Gastroesophageal sphincter (tissue), 4 donors: ENCODE measurements around the gene TMEM131L. TPM values are rescaled to one million over a fixed set of nuclear protein-coding genes. Genes with fewer than 3 reads are reported as not detected.

ENCODE experiments used
- ATAC-seq: fragments of 150-250 bp; one replicate; pipeline ENCODE4 v1.9.1; 2016; ENCODE audit warnings: mild to moderate bottlenecking, moderate library complexity
- H3K27ac ChIP-seq, 4 donors: fragments of 200-600 bp; sonication (generic) in 3 of 4; 1 replicate in 3 of 4; 2 replicates in 1 of 4; pipeline ENCODE4 v1.5.1; 2016 to 2019
- H3K27me3 ChIP-seq: fragments of 200-600 bp; sonication (generic); one replicate; pipeline ENCODE4 v1.5.1; 2019
- H3K36me3 ChIP-seq, 2 donors: fragments of 200-600 bp; sonication (generic); one replicate each; pipeline ENCODE4 v1.5.1; 2019; ENCODE audit warnings: control low read depth in 1 of 2
- H3K4me1 ChIP-seq, 3 donors: fragments of 200-600 bp; sonication (generic); 1 replicate in 2 of 3; 2 replicates in 1 of 3; pipeline ENCODE4 v1.5.1; 2016 to 2019; ENCODE audit warnings: control low read depth in 2 of 3
- H3K4me3 ChIP-seq, 2 donors: fragments of 200-600 bp; sonication (generic); one replicate each; pipeline ENCODE4 v1.5.1; 2019; ENCODE audit warnings: mild to moderate bottlenecking in 1 of 2, moderate library complexity in 1 of 2
- H3K9me3 ChIP-seq, 3 donors: fragments of 200-600 bp; sonication (generic); one replicate each; pipeline ENCODE4 v1.5.1; 2017 to 2019; ENCODE audit warnings: control low read depth in 2 of 3
- EP300 ChIP-seq: sonication (generic); formaldehyde crosslinking; IDR thresholded peaks from one replicate; pipeline ENCODE4 v1.6.1; 2017; ENCODE audit warnings: antibody characterized with exemption, mild to moderate bottlenecking
- POLR2A ChIP-seq, 2 donors: fragments of 450-650 bp; IDR thresholded peaks; one replicate each; pipeline ENCODE4 v1.6.1; 2017; ENCODE audit warnings: antibody characterized with exemption in 2 of 2, mild to moderate bottlenecking in 2 of 2, moderate library complexity in 1 of 2
- POLR2AphosphoS5 ChIP-seq: sonication (generic); formaldehyde crosslinking; IDR thresholded peaks from one replicate; pipeline ENCODE4 v1.6.1; 2017; ENCODE audit warnings: antibody characterized with exemption
- WGBS, 2 donors: methylation state at CpG; one replicate each; pipeline ENCODE4 v1.1.5; 2018; ENCODE audit warnings: low coverage in 1 of 2; 5-methylcytosine and 5-hydroxymethylcytosine counted together
- total RNA-seq, 4 donors: library from RNA; depleted of rRNA; stranded (reverse); fragments of >200 nt; gene quantifications; one replicate each; pipeline ENCODE4 v1.1.0, GENCODE V29; 2016
- TF ChIP-seq, protein P1 (sequence below), 4 experiments: fragments of 200-600 bp in 2 of 4; fragments of 450-650 bp in 2 of 4; sonication (generic) in 1 of 4; IDR thresholded peaks; one replicate each; pipeline ENCODE4 v1.5.1; 2017 to 2019; ENCODE audit warnings: antibody characterized with exemption in 4 of 4, mild to moderate bottlenecking in 2 of 4, moderate library complexity in 2 of 4

TMEM131L gene
- total RNA-seq, 4 donors from 2014 or later: 14.2 to 24.0 (median 18.4) TPM

- no peak overlapping the region for H3K27ac ChIP-seq
- WGBS, 2 donors: 68 to 69% methylated on average over 2 to 3 of the region's 3 CpGs
- H3K4me1 ChIP-seq: no peaks in the 10 kb centered on the region
- no peak for ATAC-seq
- no peak for TF ChIP-seq EP300
- TF ChIP-seq POLR2A (IDR thresholded peaks at IDR 0.05): no peak
- TF ChIP-seq POLR2AphosphoS5: no peak
- TF ChIP-seq, protein P1, sequence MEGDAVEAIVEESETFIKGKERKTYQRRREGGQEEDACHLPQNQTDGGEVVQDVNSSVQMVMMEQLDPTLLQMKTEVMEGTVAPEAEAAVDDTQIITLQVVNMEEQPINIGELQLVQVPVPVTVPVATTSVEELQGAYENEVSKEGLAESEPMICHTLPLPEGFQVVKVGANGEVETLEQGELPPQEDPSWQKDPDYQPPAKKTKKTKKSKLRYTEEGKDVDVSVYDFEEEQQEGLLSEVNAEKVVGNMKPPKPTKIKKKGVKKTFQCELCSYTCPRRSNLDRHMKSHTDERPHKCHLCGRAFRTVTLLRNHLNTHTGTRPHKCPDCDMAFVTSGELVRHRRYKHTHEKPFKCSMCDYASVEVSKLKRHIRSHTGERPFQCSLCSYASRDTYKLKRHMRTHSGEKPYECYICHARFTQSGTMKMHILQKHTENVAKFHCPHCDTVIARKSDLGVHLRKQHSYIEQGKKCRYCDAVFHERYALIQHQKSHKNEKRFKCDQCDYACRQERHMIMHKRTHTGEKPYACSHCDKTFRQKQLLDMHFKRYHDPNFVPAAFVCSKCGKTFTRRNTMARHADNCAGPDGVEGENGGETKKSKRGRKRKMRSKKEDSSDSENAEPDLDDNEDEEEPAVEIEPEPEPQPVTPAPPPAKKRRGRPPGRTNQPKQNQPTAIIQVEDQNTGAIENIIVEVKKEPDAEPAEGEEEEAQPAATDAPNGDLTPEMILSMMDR (IDR thresholded peaks at IDR 0.05): no peak
- no peaks in the 10 kb centered on the region for H3K27me3 ChIP-seq
- no peaks in the 10 kb centered on the region for H3K36me3 ChIP-seq
- no peaks in the 10 kb centered on the region for H3K9me3 ChIP-seq
- no peak overlapping the region for H3K4me3 ChIP-seq
Observed at GRCh38 chr4:153669838-153670237, 203.7 kb downstream of the TMEM131L start.

GRCh38 chr4:153676486-153676885 is 210.3 kb downstream of the TMEM131L start:
- Histone ChIP-seq H3K9me3 (peaks cover 0 to 8% (median 0%) of the 10 kb centered on the region in 3 donors), H3K36me3 (no peaks in the 10 kb centered on the region), H3K4me3 (no peak overlapping the region), H3K27ac (no peak overlapping the region), H3K4me1 (no peaks in the 10 kb centered on the region), H3K27me3 (no peaks in the 10 kb centered on the region)
- TF ChIP-seq POLR2A (IDR thresholded peaks at IDR 0.05) (no peak), POLR2AphosphoS5 (no peak), EP300 (no peak)
- TF ChIP-seq, protein P1 (IDR thresholded peaks at IDR 0.05): no peak
- 77 to 83% methylated on average over 3 to 5 of the region's 5 CpGs for WGBS, 2 donors
- ATAC-seq: no peak

- Histone ChIP-seq H3K36me3 (no peaks in the 10 kb centered on the region), H3K27me3 (no peaks in the 10 kb centered on the region), H3K27ac (no peak overlapping the region), H3K9me3 (peaks cover 0 to 8% (median 0%) of the 10 kb centered on the region in 3 donors), H3K4me3 (no peak overlapping the region), H3K4me1 (no peaks in the 10 kb centered on the region)
- TF ChIP-seq POLR2AphosphoS5: no peak
- TF ChIP-seq POLR2A (IDR thresholded peaks at IDR 0.05): no peak
- TF ChIP-seq, protein P1 (IDR thresholded peaks at IDR 0.05): no peak
- no peak for TF ChIP-seq EP300
- no peak for ATAC-seq
- 0 to 14% methylated on average over 1 of the region's 1 CpG for WGBS, 2 donors
Observed at GRCh38 chr4:153676984-153677383, 210.8 kb downstream of the TMEM131L start.

DNA sequence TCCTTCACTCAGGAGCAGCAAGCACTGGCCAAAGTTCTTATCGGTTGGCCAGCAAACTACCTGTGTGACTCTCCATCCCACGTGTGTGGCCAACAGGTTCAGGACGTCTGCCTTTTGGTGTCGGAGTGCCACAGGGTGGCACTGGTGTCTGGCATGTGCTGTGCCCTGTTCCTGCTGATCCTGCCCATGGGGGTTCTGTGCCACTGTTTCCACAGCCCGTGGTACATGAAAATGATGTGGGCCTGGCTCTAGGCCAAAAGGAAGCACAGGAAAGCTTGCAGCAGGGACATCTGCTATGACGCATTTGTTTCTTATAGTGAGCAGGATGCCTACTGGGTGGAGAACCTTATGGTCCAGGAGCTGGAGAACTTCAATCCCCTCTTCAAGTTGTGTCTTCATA is 213.3 kb downstream of the TMEM131L start:
- WGBS, 2 donors: 80 to 89% methylated on average over 2 to 3 of the region's 6 CpGs
- Histone ChIP-seq H3K36me3 (no peaks in the 10 kb centered on the region), H3K27me3 (peaks cover 9% of the 10 kb centered on the region), H3K4me3 (no peak overlapping the region), H3K4me1 (peaks cover 0 to 10% (median 0%) of the 10 kb centered on the region in 3 donors), H3K27ac (no peak overlapping the region), H3K9me3 (peaks cover 0 to 8% (median 0%) of the 10 kb centered on the region in 3 donors)
- ATAC-seq: no peak
- TF ChIP-seq, protein P1 (IDR thresholded peaks at IDR 0.05): no peak
- TF ChIP-seq POLR2A (IDR thresholded peaks at IDR 0.05): no peak
- TF ChIP-seq EP300: no peak
- TF ChIP-seq POLR2AphosphoS5: no peak

DNA sequence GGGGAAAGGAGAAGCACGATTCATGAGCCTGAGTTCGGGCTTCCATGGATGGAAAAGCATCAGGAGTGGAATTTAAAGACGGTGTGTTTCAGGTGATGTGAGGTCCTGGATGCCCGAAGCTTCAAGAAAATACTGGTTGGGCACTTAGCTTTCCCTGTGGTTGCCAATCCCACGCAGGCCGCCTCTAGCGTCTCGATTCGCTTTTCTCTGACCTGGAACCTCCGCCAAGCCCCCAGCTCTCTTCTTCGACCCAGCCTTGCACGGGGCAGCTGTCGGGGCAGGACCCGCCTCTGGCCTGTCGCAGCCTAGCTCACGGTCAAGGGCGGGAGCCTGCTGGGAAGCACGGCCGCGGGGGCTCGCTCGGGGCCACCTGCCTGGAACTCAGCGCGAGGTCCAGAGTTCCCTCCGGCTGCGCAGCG is 217.6 kb downstream of the TMEM131L start:
- Histone ChIP-seq H3K27ac (peak overlapping the region in 2 of 4 donors; percentile 57 to 73), H3K36me3 (peaks cover 0 to 9% of the 10 kb centered on the region in 2 donors), H3K4me3 (peak overlapping the region; percentile 61 to 68), H3K4me1 (peaks cover 0 to 17% (median 0%) of the 10 kb centered on the region in 3 donors), H3K27me3 (peaks cover 14% of the 10 kb centered on the region), H3K9me3 (peaks cover 0 to 7% (median 0%) of the 10 kb centered on the region in 3 donors)
- WGBS, 2 donors: 16 to 24% methylated on average over 8 to 10 of the region's 27 CpGs
- ATAC-seq: no peak
- TF ChIP-seq POLR2A (IDR thresholded peaks at IDR 0.05): no peak
- TF ChIP-seq, protein P1 (IDR thresholded peaks at IDR 0.05): no peak
- no peak for TF ChIP-seq EP300
- TF ChIP-seq POLR2AphosphoS5: no peak
